Endothelial cell of umbilical vein (primary cell): ENCODE measurements around the gene PITPNM3. TPM values are rescaled to one million over a fixed set of nuclear protein-coding genes. Genes with fewer than 3 reads are reported as not detected.

ENCODE experiments used
- BruUV-seq: library from RNA; stranded (reverse); fragments of 400-500 nt; replicated peaks from 2 replicates; lab custom pipeline; 2021; lab: Mats Ljungman, UMichigan
- CTCF ChIA-PET: fragments of 300-600, 350-600 bp; sonication (Branson Sonifier 250); formaldehyde crosslinking; loops from one replicate; lab custom pipeline; 2021; ENCODE audit warnings: antibody characterized with exemption, inconsistent platforms; lab: Charles Lee
- POLR2A ChIA-PET: fragments of 300-600, 350-600 bp; sonication (Branson Sonifier 250); formaldehyde crosslinking; loops from one replicate; lab custom pipeline; 2021; ENCODE audit warnings: antibody characterized with exemption, inconsistent platforms; lab: Charles Lee
- DNase-seq: peaks from one replicate; pipeline ENCODE4 v3.0.0-alpha.2; 2011; ENCODE audit warnings: low read depth, low spot score
- FAIRE-seq: peaks from 2 replicates; lab custom pipeline; 2011; peaks lifted over from hg19 to GRCh38; lab: Jason Lieb, UNC
- H2AFZ ChIP-seq: 2 replicates; pipeline ENCODE4 v1.6.0; 2012; ENCODE audit warnings: low read depth, low read length, control low read depth, inconsistent platforms
- H3K27ac ChIP-seq: 2 replicates; pipeline ENCODE4 v1.5.1; 2011; ENCODE audit warnings: low read depth, mild to moderate bottlenecking, control low read depth, low read length, moderate library complexity; ENCODE audit not compliant: insufficient read depth
- H3K27me3 ChIP-seq, 2 experiments: 2 replicates each; pipeline versions ENCODE4 v1.6.0 to v1.6.1; 2011; ENCODE audit warnings: low read length in 2 of 2, mixed read lengths in 1 of 2; ENCODE audit not compliant: control insufficient read depth in 2 of 2, insufficient read depth in 2 of 2
- H3K36me3 ChIP-seq, 2 experiments: 2 replicates in 1 of 2; 3 replicates in 1 of 2; pipeline ENCODE4 v1.5.1; 2011; ENCODE audit warnings: low read length in 2 of 2, mild to moderate bottlenecking in 1 of 2, moderate library complexity in 1 of 2; ENCODE audit not compliant: control insufficient read depth in 2 of 2, insufficient read depth in 2 of 2; ENCODE audit errors: extremely low read depth in 1 of 2
- H3K4me1 ChIP-seq: 3 replicates; pipeline ENCODE4 v1.5.1; 2011; ENCODE audit warnings: mild to moderate bottlenecking, low read length; ENCODE audit not compliant: control insufficient read depth, insufficient read depth; ENCODE audit errors: extremely low read depth
- H3K4me2 ChIP-seq: 2 replicates; pipeline ENCODE4 v1.6.1; 2011; ENCODE audit warnings: low read length, control low read depth, mixed read lengths; ENCODE audit not compliant: insufficient read depth
- H3K4me3 ChIP-seq, 3 experiments: fragments of 200-600 bp in 1 of 3; sonication (generic), shearing (Covaris generic) in 1 of 3; replicated peaks in 1 of 3; 2 replicates each; pipeline ENCODE4 v1.5.1; 2011 to 2016; ENCODE audit warnings: control low read depth in 3 of 3, low read length in 3 of 3, mild to moderate bottlenecking in 2 of 3, inconsistent platforms in 1 of 3, low read depth in 1 of 3, moderate library complexity in 1 of 3; ENCODE audit not compliant: insufficient read depth in 1 of 3
- H3K79me2 ChIP-seq: 2 replicates; pipeline ENCODE4 v1.6.0; 2012; ENCODE audit warnings: low read length, inconsistent platforms; ENCODE audit not compliant: control insufficient read depth, insufficient read depth
- H3K9ac ChIP-seq: replicated peaks from 2 replicates; pipeline ENCODE3; 2011; ENCODE audit warnings: low read length, control low read depth; ENCODE audit not compliant: insufficient read depth; ENCODE audit errors: extremely low read depth
- H3K9me1 ChIP-seq: replicated peaks from 3 replicates; pipeline ENCODE4 v1.6.0; 2011; ENCODE audit warnings: mild to moderate bottlenecking, low read length; ENCODE audit not compliant: control insufficient read depth, insufficient read depth; ENCODE audit errors: extremely low read depth
- H3K9me3 ChIP-seq: replicated peaks from 2 replicates; pipeline ENCODE4 v1.5.1; 2012; ENCODE audit warnings: low read length, inconsistent platforms; ENCODE audit not compliant: control insufficient read depth, insufficient read depth
- H4K20me1 ChIP-seq: replicated peaks from 2 replicates; pipeline ENCODE3; 2011; ENCODE audit warnings: mild to moderate bottlenecking, low read length; ENCODE audit not compliant: control insufficient read depth, insufficient read depth; ENCODE audit errors: extremely low read depth
- CTCF ChIP-seq, 2 donors: IDR thresholded peaks; 1 replicate in 1 of 2; 2 replicates in 1 of 2; pipeline ENCODE4 v1.5.1; 2011; ENCODE audit warnings: low read length in 2 of 2, mild to moderate bottlenecking in 2 of 2, moderate library complexity in 2 of 2, control low read depth in 1 of 2, inconsistent platforms in 1 of 2, low read depth in 1 of 2; ENCODE audit not compliant: insufficient read depth in 1 of 2; ENCODE audit errors: extremely low read depth in 1 of 2
- EZH2 ChIP-seq: IDR thresholded peaks from 2 replicates; pipeline ENCODE4 v1.6.1; 2012; ENCODE audit warnings: borderline replicate concordance, low read depth, mild to moderate bottlenecking, moderate library complexity, low read length, inconsistent platforms; ENCODE audit not compliant: severe bottlenecking
- FOS ChIP-seq: IDR thresholded peaks from 2 replicates; pipeline ENCODE4 v1.6.1; 2011; ENCODE audit warnings: mild to moderate bottlenecking, low read length, moderate library complexity, borderline replicate concordance; ENCODE audit not compliant: insufficient read depth
- GATA2 ChIP-seq: IDR thresholded peaks from 2 replicates; pipeline ENCODE4 v1.7.0; 2011; ENCODE audit warnings: low read depth, mild to moderate bottlenecking, moderate library complexity, mixed read lengths, low read length; ENCODE audit not compliant: insufficient read length, insufficient read depth
- JUN ChIP-seq: IDR thresholded peaks from 2 replicates; pipeline ENCODE4 v1.6.1; 2011; ENCODE audit warnings: borderline replicate concordance, low read depth; ENCODE audit not compliant: insufficient read length, insufficient read depth
- MAX ChIP-seq: IDR thresholded peaks from 2 replicates; pipeline ENCODE4 v1.6.1; 2011; ENCODE audit not compliant: insufficient read depth, insufficient read length
- MYC ChIP-seq: IDR thresholded peaks from one replicate; pipeline ENCODE4 v1.6.1; 2011; ENCODE audit warnings: mild to moderate bottlenecking, low read depth, low read length
- POLR2A ChIP-seq: IDR thresholded peaks from 2 replicates; pipeline ENCODE4 v1.6.1; 2012; ENCODE audit warnings: low read depth, mild to moderate bottlenecking, control low read depth, low read length
- POLR2AphosphoS5 ChIP-seq: IDR thresholded peaks from 2 replicates; pipeline ENCODE4 v1.6.1; 2012; ENCODE audit warnings: low read depth, mild to moderate bottlenecking, control low read depth, low read length, moderate library complexity; ENCODE audit not compliant: insufficient read depth
- dilution Hi-C: fragments of 300-500 bp; cut with MboI; formaldehyde crosslinking; loops from one replicate; pipeline ENCODE4 v1.15.0; 2019; ENCODE audit warnings: low sequenced_read_pairs; ENCODE audit not compliant: extremely low pct_ligation_motif_present
- intact Hi-C: fragments of 100-400 bp; cut with micrococcal nuclease; formaldehyde crosslinking; loops from one replicate; pipeline ENCODE4 v1.10.0; 2022
- polyA plus RNA-seq, 4 experiments: library from polyadenylated mRNA; depleted of rRNA in 3 of 4; stranded (reverse) in 3 of 4; unstranded in 1 of 4; fragments of >200 nt; gene quantifications; 2 replicates each; pipeline versions ENCODE4 v1.2.1 to v1.2.3, GENCODE V29; 2011 to 2012; ENCODE audit warnings: missing spikeins in 1 of 4
- total RNA-seq: library from RNA; stranded (reverse); gene quantifications from 2 replicates; pipeline ENCODE4 v1.2.3, GENCODE V29; 2021

Gene PITPNM3
- total and polyA plus RNA-seq, 2 donors (not counting 3 experiments of a cell fraction or from before 2014, with no cell fraction given): 1.0 to 1.9 TPM

- no peak for DNase-seq
- Histone ChIP-seq H3K9me1 (no peaks in the 10 kb centered on the region), H3K36me3 (no peaks in the 10 kb centered on the region), H3K9me3 (no peaks in the 10 kb centered on the region), H4K20me1 (no peaks in the 10 kb centered on the region), H3K27me3 (no peaks in the 10 kb centered on the region), H3K79me2 (no peaks in the 10 kb centered on the region), H3K4me2 (no peak overlapping the region), H3K4me3 (no peak overlapping the region), H3K27ac (no peak overlapping the region), H2AFZ (no peak overlapping the region), H3K9ac (no peak overlapping the region), H3K4me1 (no peaks in the 10 kb centered on the region)
- dilution Hi-C loops (no loop called here), intact Hi-C loops (no loop called here)
- BruUV-seq: no TSS peak
- no peak for TF ChIP-seq POLR2A
- no peak for TF ChIP-seq CTCF (IDR thresholded peaks at IDR 0.05; ENCODE audit: extremely low read depth in 1 of 2, insufficient read depth in 1 of 2, low read depth in 1 of 2, low read length in 2 of 2)
- TF ChIP-seq MAX: no peak
- no peak for TF ChIP-seq GATA2
- TF ChIP-seq MYC: no peak
- no peak for TF ChIP-seq JUN
- no peak for TF ChIP-seq POLR2AphosphoS5
- TF ChIP-seq FOS: no peak
- TF ChIP-seq EZH2: no peak
- ChIA-PET POLR2A (no interaction called here), CTCF (interaction anchor here (0.6 kb wide), 1 partner anchor 9 kb away, joined by 3 read pairs; no protein-coding TSS in a partner anchor)
- FAIRE-seq: no peak
Observed at GRCh38 chr17:6567528-6568183, 11.3 kb upstream of the PITPNM3 start.
